Right ventricle myocardium inferior (tissue), 1 donor: ENCODE data around the gene AFMID. TPM values are rescaled to one million over a fixed set of nuclear protein-coding genes. Genes with fewer than 3 reads are reported as not detected.
"Not testable (repeated sequence)": the region's sequence is repeated elsewhere in the genome, so short reads cannot be mapped to it uniquely, and the experiment has no call there.

Experiments
- ATAC-seq: fragments of 200-7000 bp; cut with Tn5 transposase; one replicate; pipeline ENCODE4 v1.9.1; 2020; ENCODE audit warnings: mild to moderate bottlenecking, moderate library complexity
- DNase-seq: peaks from one replicate; pipeline ENCODE4 v3.0.0; 2021; ENCODE audit errors: missing footprints
- intact Hi-C: fragments of 100-400 bp; cut with DNase I; formaldehyde crosslinking; loops from one replicate; pipeline ENCODE4 v1.11.0; 2022
- total RNA-seq: library from RNA; stranded (reverse); fragmentation: NEBNext Ultra II Directional; extraction: Animal tissue kit (Norgen Biotek cat#: 25700); gene quantifications from one replicate; pipeline ENCODE4 v1.2.1, GENCODE V29; 2021
- donor health status: DM: no; HTN: yes; CAD: no; lungs with severe emphysema.

AFMID gene
- total RNA-seq, 1 donor from 2014 or later = 38.2 TPM

GRCh38 chr17:78230996-78231935 is 44.1 kb downstream of the AFMID start, which contains the start of gene TMEM235:
Gene TMEM235 (plus strand): TSS chr17:78231631. CDS start chr17:78232024, 393 bp downstream.
- ATAC-seq (no peak), DNase-seq (no peak)
- intact Hi-C loops = no loop called here

DNA sequence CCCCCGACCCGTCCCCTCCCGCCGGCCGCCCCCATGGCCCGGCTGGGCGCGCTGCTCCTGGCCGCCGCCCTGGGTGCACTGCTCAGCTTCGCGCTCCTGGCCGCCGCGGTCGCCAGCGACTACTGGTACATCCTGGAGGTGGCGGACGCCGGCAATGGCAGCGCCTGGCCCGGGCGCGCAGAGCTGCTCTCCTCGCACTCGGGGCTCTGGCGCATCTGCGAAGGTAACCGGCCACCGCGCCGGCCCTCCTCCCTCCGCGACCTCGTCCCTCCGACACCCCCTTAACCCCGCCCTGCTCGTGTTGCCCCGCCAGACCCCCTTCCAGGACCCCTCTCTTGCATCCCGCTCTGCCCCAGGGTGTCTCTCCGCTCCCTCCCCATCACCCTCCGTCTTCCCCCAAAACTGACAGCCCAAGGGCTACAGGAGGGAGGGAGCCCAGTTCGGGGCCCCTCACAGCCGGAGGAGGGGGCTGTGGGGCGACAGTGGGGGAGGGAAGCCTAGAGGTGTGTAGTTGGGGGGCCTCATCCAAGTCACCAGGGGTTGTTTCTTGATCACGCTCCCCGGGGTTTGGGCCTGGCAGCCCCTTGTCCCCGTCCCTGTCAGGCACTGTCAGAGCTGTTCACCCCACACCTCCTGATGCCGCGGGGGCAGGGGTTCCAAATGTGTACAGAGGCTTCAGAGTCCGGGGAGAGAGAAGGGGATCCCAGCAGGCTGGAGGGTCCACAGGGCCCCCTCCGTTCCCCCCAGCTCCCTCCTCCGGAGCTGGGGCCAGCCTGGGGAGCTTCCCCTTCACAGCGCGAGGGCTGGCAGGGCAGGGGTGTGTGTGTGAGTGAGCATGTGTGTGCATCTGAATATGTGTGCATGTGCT is 45.1 kb downstream of the AFMID start:
- intact Hi-C loops = no loop called here
- DNase-seq (no peak), ATAC-seq (no peak)

DNA sequence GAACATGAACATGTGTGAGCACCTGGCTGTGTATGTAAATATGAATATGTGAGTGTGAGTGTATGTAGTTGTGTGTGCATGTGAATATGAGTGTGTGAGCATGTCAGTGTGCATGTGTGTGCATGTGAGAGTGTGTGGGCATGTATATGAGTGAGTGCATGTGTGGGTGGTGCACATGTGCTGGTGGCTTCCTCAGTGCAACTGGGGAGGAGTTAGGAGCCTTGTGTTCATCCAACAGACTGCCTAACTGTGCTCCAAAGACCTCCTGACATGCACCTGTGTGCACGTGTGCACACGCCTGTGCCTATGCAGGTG is 45.7 kb downstream of the AFMID start:
- ATAC-seq (no peak), DNase-seq (no peak)
- intact Hi-C loops = no loop called here

GRCh38 chr17:78233678-78234077 is 46.5 kb downstream of the AFMID start:
- DNase-seq (no peak), ATAC-seq (no peak)
- intact Hi-C loops = no loop called here

DNA sequence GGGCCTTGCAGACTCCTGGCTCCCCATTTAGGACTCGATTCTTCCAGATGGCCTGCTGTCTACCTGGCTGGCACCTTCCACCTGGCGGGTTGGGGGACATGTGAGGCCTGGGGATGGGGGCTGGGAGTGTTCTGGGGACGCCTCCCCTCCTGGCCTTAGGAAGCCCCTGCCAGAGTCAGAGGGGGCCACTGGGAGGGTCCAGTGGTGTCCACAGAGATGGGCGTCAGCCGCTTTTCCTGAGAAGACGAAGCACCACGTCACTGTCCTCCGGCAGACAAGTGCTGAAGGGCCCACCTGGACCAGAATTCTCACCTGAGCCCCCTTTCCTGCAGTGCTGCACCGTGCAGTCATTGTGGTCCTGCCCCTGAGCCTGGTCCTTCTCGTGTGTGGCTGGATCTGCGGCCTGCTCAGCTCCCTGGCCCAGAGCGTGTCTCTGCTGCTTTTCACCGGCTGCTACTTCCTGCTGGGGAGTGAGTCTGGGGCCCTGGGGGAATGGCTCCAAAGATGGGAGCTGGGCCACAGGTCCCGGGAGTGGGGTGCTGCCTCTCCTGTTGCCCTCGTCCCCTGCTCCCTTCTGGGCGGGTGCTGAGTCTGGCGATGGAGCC is 47.2 kb downstream of the AFMID start:
- intact Hi-C loops = no loop called here
- ATAC-seq = no peak
- DNase-seq = no peak

- ATAC-seq, DNase-seq, intact Hi-C loops: not testable (repeated sequence)
Measured at GRCh38 chr17:78235022-78235421, 47.9 kb downstream of the AFMID start.

DNA sequence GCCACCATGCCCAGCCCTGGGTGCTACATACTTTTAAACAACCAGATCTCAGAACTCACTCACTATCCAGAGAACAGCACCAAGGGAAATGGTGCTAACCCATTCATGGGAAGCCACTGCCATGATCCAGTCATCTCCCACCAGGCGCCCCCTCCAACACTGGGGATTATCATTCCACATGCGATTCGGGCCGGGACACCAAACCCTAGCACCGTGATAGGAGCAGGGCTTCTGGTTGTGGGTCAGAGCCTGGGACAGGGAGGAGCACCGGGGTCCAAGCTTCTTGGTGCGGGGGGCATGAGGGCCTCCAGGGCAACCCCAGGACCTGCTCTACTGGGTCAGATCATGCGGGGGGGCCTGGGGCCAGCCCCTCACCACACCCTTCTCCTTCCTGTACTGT is 48.7 kb downstream of the AFMID start:
- intact Hi-C loops = no loop called here
- DNase-seq = no peak
- ATAC-seq = no peak

DNA sequence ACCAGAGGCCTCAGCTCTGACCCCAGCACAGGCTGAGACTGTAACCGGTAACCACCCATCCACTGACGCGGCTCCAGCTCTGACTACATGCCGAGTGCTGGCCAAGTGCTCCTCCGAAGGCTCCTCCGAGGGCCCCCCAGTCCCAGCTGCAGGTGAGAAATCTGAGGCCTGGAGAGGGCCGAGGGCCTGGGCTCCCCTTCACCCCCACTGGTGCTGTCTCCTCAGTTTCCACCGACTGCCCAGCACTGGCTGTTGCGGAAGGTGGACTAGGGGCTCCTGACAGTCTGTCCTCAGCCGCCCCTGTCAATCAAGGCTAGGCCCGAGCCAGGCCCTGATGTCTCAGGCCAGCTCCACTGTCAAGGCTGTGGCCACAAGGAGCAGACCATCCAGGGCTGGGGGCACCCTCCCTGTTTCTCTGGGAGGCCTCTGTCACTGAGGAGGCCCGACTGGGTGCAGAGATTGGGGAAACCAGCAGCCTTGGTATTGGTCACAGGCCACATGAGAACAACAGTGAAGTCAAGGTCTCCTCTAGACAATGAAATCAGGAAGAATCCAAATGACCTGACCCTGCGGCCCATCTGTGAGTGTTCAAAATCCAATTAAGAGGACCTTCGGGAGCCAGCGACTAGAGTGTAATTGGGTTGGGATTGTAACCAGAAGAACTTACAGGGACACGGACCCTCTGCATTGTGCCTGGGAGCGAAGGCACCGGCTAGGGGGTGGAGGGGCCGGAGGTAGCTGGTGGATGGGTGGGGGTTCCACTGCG is 49.4 kb downstream of the AFMID start:
- no peak for DNase-seq
- ATAC-seq = no peak
- intact Hi-C loops = no loop called here

DNA sequence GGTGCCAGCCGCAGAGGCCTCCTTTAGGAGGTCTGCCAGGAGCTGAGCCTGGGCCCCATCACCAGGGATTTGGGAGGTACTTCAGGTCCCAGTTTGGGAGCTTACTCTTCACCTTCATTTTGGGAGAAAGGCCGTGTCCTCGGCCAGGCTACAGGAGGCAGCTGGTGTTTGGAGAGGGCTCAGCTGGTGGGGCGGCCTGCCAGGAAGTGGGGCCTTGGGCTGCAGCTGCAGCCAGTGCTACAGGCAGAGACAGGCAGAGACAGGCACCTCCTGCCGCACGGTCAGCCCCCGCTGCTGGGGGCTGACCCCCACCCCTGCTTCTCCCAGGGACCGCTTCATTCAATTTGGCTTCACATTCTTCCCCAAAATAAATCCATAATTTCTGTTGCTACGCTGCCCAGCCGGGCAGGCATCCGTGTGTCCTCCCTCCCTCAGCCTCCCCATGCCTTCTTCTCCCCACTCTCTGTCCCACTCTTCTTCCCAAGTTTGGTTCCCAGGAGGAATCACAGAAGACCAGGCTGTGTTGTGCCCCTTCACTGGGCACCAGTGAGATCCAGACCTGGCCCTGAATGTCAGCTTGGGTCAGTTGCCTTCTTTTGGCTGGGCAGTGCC is 50.3 kb downstream of the AFMID start:
- DNase-seq = peak; percentile 17
- intact Hi-C loops = no loop called here
- no peak for ATAC-seq

DNA sequence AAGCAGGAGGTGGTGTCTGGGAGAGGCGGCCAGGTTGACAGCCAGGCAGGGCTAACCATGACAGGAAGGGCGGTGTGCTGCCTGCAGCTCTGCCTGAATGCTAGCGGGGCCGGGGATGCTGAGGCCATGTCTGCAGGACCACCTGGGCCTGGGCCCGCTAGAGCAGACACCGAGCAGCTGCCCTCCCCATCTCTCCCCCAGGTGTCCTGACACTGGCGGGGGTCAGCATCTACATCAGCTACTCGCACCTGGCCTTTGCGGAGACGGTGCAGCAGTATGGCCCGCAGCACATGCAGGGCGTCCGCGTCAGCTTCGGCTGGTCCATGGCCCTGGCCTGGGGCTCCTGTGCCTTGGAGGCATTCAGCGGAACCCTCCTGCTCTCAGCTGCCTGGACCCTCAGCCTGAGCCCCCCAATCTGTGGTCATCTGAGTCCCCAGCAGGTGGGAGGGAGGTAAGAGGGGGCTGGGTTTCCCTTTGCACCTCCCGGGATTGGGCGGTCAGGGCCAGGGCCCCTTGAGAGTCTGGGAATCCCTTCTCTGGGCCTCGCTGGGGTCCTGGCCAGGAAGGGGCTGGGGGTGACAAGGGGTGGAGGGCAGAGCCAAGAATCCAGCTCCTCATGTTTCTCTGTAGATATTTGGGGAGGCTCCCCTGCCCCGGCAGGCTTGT is 51.8 kb downstream of the AFMID start:
- intact Hi-C loops = no loop called here
- DNase-seq (no peak), ATAC-seq (no peak)

DNA sequence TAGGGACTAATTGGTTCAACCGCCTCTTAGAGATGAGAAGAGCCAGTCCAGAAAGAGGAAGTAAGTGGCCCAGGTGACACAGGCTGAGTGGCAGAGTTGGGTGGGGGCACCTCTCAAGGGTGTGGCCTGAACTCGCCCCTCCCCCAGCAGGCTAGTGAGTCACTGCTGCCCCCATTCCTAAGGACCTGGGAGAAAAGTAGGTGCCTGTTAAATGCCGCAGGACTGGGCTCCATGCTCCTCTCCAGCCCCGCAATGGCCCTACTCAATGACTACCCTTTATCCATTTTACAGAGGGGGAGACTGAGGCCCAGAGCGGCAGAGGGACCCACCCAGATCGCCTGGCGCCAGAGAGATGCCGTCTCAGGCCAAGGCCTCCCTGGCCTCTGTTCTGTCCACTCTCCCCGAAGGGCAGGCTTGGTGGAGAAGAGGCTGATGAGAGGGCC is 52.3 kb downstream of the AFMID start:
- intact Hi-C loops = no loop called here
- no peak for ATAC-seq
- DNase-seq = no peak

DNA sequence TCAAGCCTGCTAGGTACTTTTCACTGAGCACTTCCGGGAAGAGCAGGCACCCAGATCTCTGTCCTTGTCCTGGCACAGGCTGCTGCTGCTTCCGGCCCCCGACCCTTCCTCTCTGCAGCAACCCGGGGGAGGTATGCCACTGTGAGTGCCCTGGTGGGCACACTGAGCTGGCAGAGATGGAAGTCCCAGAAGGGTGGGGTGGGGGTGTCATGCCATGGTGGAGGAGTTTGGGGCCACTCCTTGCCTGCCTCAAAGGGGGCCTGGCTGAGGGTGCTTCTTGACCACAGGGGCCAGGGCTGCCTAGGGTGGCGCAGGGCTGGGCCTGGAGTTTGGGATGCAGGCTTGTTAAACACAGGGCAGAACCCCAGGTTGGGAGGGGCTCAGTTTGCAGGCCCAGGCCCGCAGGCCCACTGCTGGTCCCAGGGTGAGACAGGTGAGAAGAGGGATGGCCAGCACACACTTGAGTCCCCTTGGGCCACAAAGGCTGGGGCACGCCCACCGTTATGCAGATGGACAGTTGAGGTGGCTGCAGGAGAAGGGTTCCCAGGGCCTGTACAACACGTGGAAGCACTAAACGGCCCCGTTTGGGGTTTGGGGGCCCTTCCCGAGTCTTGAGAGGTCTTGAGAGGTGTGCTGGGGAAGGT is 53.0 kb downstream of the AFMID start:
- DNase-seq (no peak), ATAC-seq (no peak)
- intact Hi-C loops = no loop called here

GRCh38 chr17:78240839-78241238 is 53.7 kb downstream of the AFMID start:
- intact Hi-C loops = no loop called here
- DNase-seq (no peak), ATAC-seq (no peak)

DNA sequence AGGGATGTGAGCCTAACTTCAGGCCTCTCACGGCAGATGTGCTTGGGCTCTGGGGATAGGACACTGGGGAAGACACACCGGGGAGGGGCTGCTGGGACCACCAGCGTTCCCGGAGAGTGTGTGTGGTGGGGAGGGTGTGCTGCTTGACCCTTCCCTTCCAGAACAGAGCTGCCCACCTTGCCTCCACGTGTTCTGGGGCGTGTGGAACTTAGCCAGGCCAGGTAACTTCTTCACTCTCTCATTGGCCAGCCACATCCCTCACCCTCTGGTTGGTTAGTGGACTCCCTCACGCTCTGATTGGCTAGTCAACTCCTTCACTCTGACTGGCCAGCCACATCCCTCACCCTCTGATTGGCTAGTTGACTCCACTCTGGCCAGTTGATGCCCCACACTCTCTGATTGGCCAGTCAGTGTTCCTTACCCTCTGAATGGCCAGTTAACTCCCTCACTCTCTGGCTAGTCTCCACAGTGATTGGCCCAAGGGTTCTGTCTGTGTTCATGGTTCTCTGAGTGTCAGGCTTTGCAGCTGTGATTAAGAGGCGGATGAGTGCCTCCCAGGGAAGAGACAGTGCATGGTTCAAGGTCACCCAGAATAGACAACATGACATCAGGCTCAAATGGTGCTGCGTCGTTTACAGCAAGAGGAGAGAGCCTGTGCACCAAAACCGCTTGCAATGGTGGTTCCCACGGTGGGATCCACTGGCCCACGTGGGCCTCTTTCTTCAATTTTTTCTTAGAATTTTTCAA is 54.3 kb downstream of the AFMID start:
- intact Hi-C loops = no loop called here
- DNase-seq (no peak), ATAC-seq (no peak)

- DNase-seq (no peak), ATAC-seq (no peak)
- intact Hi-C loops = no loop called here
Measured at GRCh38 chr17:78242024-78242742, 55.0 kb downstream of the AFMID start.

GRCh38 chr17:78247304-78247703 is 60.1 kb downstream of the AFMID start:
- DNase-seq = no peak
- intact Hi-C loops = no loop called here
- ATAC-seq = no peak
